Activated CD4-positive, alpha-beta memory T cell treated with anti-CD3 and anti-CD28 coated beads, Interleukin-2, amount 10 ng/mL, durations not matched to agents 7 days and 5 days (primary cell): Measurements from ENCODE around the gene LSMEM2. TPM values are rescaled to one million over a fixed set of nuclear protein-coding genes. Genes with fewer than 3 reads are reported as not detected.
"Not testable (repeated sequence)": the region's sequence is repeated elsewhere in the genome, so short reads cannot be mapped to it uniquely, and the experiment has no call there.

Experiments
- CTCF ChIA-PET: fragments of 350-600 bp; sonication (Branson Sonifier 250); formaldehyde crosslinking; loops from one replicate; lab custom pipeline; 2021; ENCODE audit warnings: antibody characterized with exemption, inconsistent platforms; lab: Charles Lee
- POLR2A ChIA-PET: fragments of 350-600 bp; sonication (Branson Sonifier 250); formaldehyde crosslinking; loops from one replicate; lab custom pipeline; 2021; ENCODE audit warnings: antibody characterized with exemption; lab: Charles Lee
- DNase-seq: peaks from one replicate; pipeline ENCODE4 v3.0.0-alpha.2; 2020
- H3K27ac Mint-ChIP-seq: one replicate; pipeline ENCODE4 v1.8.0; 2021; ENCODE audit warnings: mild to moderate bottlenecking, mixed read lengths
- H3K27me3 Mint-ChIP-seq: one replicate; pipeline ENCODE4 v1.8.0; 2021; ENCODE audit warnings: mixed read lengths
- H3K36me3 Mint-ChIP-seq: one replicate; pipeline ENCODE4 v1.8.0; 2021; ENCODE audit warnings: low read depth, mixed read lengths
- H3K4me1 Mint-ChIP-seq: one replicate; pipeline ENCODE4 v1.8.0; 2021; ENCODE audit warnings: mixed read lengths
- H3K4me3 Mint-ChIP-seq: one replicate; pipeline ENCODE4 v1.8.0; 2021; ENCODE audit warnings: mild to moderate bottlenecking, mixed read lengths
- H3K9me3 Mint-ChIP-seq: one replicate; pipeline ENCODE4 v1.8.0; 2021; ENCODE audit warnings: mixed read lengths
- total RNA-seq, 2 experiments: library from RNA; stranded (reverse); gene quantifications; one replicate each; pipeline ENCODE4 v1.2.3, GENCODE V29; 2021

The LSMEM2 gene
- total RNA-seq, 2 experiments from 2014 or later, result not detected

DNA sequence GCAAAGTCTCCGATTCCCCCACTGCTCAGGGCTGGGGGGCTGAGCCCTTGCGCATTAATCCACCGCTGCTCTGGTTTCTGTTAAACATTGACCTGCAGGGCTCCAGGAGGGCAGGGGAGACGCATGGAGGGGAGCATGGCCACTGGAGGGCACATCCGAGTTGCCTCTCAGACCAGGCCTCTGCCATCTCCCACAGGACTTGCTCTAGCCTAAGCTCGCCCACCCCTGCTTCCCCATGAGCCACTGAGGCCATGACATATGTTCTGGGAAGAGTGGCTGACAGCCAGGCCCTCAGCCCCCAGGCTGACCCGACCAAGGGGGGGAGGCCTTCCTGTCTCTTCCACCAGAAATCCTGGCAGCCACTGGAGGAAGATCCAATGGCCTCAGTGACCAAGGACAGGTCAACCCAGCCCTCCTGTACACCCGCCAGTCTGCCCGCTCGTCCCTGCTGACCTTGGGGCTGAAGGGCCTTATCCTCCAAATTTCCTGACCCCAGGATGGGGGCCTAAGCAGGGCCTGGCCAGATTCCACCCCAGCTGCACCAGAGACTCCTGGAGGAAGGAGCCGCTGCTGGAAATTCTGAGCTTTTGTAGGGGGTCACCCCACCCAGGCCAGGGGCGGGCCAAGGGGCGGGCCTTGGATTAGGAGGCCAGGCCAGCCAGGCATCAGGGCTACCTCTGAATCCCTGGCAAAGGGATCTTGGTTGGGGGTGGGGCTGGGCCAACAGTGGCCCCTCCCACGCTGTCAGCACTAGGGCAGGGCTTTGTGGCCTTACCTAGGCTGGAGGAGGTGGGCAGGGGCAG is 24.3 kb downstream of the LSMEM2 start, which contains the start of gene HYAL1:
Gene HYAL1, minus strand, starts transcription at position 562 of the 803 bp plus-strand sequence. CDS start 618 bp downstream, outside the sequence.
- no peak within 1 kb of the TSS for H3K4me3 Mint-ChIP-seq
- ChIA-PET POLR2A (interaction anchor here (0.9 to 6.3 kb wide), 3 partner anchors 11 to 68 kb away, joined by 3 to 150 read pairs (median 4); partner anchors contain the start of genes IFRD2, RASSF1 and ZMYND10), CTCF (interaction anchor here (0.8 to 1.6 kb wide), 2 partner anchors 21 to 34 kb away, joined by 3 to 7 read pairs; no protein-coding TSS in a partner anchor)
- H3K27ac Mint-ChIP-seq, result no peak within 1 kb of the TSS
- DNase-seq, result peak; percentile 16
- no peaks in the 10 kb centered on the region for H3K9me3 Mint-ChIP-seq
- no peaks in the 10 kb centered on the region for H3K36me3 Mint-ChIP-seq
- peaks cover 22% of the 10 kb centered on the region for H3K4me1 Mint-ChIP-seq
- H3K27me3 Mint-ChIP-seq, result no peaks in the 10 kb centered on the region

DNA sequence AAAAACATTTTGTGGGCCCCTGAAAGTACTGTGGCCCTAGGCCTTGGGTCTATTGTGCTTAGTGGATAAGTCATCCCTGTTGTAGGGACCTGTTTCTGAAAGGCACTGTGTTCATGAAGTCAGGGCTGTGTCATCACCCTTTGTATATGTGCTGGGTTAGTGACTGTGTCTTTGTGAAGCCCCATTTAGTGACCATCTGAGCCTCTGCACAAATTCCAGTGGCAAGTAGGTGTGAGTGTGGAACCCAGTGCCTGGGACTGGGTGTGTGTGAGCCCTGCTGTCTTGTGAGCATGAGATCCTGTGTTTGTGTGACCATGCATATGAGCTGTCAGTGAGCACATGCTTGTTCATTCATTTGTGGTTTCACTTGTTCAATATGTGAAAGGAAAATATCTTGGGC is 25.7 kb downstream of the LSMEM2 start:
- POLR2A ChIA-PET, result interaction anchor here (1.5 to 2.9 kb wide), 2 partner anchors 10 to 12 kb away, joined by 6 to 15 read pairs; no protein-coding TSS in a partner anchor
- H3K36me3 Mint-ChIP-seq, result peaks cover 2% of the 10 kb centered on the region
- no peaks in the 10 kb centered on the region for H3K27me3 Mint-ChIP-seq
- peaks cover 20% of the 10 kb centered on the region for H3K4me1 Mint-ChIP-seq
- CTCF ChIA-PET, result no interaction called here
- DNase-seq, result no peak
- H3K4me3 Mint-ChIP-seq, result no peak overlapping the region
- no peak overlapping the region for H3K27ac Mint-ChIP-seq
- peaks cover 2% of the 10 kb centered on the region for H3K9me3 Mint-ChIP-seq

DNA sequence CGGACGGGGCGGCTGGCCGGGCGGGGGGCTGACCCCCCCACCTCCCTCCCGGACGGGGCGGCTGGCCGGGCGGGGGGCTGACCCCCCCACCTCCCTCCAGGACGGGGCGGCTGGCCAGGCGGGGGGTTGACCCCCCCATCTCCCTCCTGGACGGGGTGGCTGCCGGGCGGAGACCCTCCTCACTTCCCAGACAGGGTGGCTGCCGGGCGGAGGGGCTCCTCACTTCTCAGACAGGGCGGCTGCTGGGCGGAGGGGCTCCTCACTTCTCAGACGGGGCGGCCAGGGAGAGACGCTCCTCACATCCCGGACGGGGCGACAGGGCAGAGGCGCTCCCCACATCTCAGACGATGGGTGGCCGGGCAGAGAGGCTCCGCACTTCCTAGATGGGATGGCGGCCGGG is 33.2 kb downstream of the LSMEM2 start:
- H3K27me3 Mint-ChIP-seq, H3K9me3 Mint-ChIP-seq, H3K4me3 Mint-ChIP-seq, CTCF ChIA-PET, DNase-seq, H3K27ac Mint-ChIP-seq, H3K36me3 Mint-ChIP-seq: not testable (repeated sequence)
- POLR2A ChIA-PET, result interaction anchor here (31.7 kb wide), 1 partner anchor 31 kb away, joined by 704 read pairs; the partner anchor contains the start of genes CYB561D2, NPRL2, RASSF1 and TUSC2
- H3K4me1 Mint-ChIP-seq, result peaks cover 27% of the 10 kb centered on the region

DNA sequence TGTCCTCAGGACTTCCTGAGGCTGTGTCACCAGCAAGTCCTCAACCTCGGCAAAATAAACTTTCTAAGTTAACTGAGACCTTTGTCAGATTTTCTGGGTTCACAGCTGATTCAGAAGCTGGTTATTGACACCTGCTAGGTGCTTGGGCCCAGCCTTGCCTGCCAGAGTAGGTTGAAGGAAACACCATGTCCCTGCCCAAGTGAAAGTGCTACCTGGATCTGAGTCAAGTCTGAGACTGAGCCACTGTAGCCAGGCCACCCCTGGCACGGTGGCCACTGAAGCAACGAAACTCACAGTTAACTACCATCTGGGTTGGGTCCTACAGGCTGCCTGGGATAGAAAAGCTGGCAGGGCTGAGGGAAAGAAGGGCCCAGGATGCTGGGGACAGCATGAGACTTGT is 35.5 kb downstream of the LSMEM2 start:
- no peak for DNase-seq
- POLR2A ChIA-PET, result interaction anchor here (1.2 to 31.7 kb wide), 5 partner anchors 8 to 28 kb away, joined by 3 to 704 read pairs (median 15); partner anchors contain the start of genes CYB561D2, HYAL3, IFRD2 and NAA80
- H3K36me3 Mint-ChIP-seq, result peaks cover 9% of the 10 kb centered on the region
- CTCF ChIA-PET, result interaction anchor here (1.1 to 3.4 kb wide), 4 partner anchors 10 to 88 kb away, joined by 3 to 17 read pairs (median 6); partner anchors contain the start of genes HYAL3, NAA80 and TUSC2
- H3K4me3 Mint-ChIP-seq, result no peak overlapping the region
- H3K27ac Mint-ChIP-seq, result no peak overlapping the region
- peaks cover 46% of the 10 kb centered on the region for H3K4me1 Mint-ChIP-seq
- H3K9me3 Mint-ChIP-seq, result peaks cover 5% of the 10 kb centered on the region
- H3K27me3 Mint-ChIP-seq, result no peaks in the 10 kb centered on the region

DNA sequence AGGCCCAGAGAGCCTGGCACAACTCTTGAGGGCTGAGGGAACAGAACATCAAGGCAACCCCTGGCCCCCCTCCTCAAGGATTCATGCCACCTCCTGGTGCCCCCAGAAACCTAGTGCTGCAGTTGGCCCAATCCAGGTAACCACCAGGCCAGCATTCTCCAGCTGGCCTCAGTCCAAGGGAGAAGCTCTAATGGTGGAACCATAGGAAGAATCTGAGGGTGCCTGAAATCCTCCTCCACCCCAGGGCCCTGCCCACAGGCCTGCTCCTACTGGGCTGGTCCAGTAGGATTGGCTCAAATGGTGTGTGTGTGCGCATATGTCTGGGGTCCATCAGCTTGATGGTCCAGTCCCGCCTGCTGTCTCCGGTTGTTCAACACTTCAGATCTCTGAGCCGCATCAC is 35.9 kb downstream of the LSMEM2 start:
- H3K27ac Mint-ChIP-seq, result peak overlapping the region; percentile 64
- no peak for DNase-seq
- H3K9me3 Mint-ChIP-seq, result peaks cover under 1% of the 10 kb centered on the region
- H3K36me3 Mint-ChIP-seq, result peaks cover 4% of the 10 kb centered on the region
- H3K4me1 Mint-ChIP-seq, result peaks cover 50% of the 10 kb centered on the region
- H3K27me3 Mint-ChIP-seq, result no peaks in the 10 kb centered on the region
- ChIA-PET CTCF (interaction anchor here (0.8 to 3.4 kb wide), 5 partner anchors 9 to 88 kb away, joined by 3 to 17 read pairs (median 4); partner anchors contain the start of genes HYAL3, NAA80 and TUSC2), POLR2A (interaction anchor here (1.2 to 31.7 kb wide), 5 partner anchors 9 to 28 kb away, joined by 3 to 704 read pairs (median 15); partner anchors contain the start of genes CYB561D2, HYAL3, IFRD2 and NAA80)
- no peak overlapping the region for H3K4me3 Mint-ChIP-seq

DNA sequence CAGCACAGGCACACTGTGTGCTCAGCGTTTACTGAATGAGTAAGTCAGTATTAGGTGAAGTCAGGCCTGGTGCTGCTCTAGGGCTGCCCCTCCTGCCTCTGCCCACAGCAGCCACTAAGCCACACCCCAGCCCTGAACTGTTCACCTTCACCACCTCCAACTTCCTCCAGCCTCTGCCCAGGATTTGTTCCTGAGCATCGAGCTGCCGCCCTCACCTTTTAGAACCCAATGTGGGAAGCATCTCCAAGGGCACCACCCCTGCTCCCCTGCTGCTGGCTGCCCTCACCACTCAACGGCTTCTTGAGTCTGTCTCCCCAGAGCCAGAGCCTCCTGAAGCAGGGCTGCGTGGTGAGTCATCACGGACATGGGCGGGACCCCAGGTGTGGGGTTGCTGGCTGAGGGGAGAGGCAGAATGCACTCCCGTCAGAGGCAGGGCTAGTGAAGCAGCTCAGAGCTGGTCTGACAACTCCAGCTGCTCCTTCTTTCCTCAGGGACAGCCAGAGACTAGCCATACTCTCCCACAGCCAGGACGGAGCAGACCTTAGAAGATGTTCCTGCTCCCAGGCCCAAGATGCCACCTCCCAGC is 37.9 kb downstream of the LSMEM2 start:
- Mint-ChIP-seq H3K4me1 (peaks cover 59% of the 10 kb centered on the region), H3K27me3 (no peaks in the 10 kb centered on the region), H3K9me3 (no peaks in the 10 kb centered on the region), H3K36me3 (peaks cover 4% of the 10 kb centered on the region), H3K27ac (peak overlapping the region; percentile 95), H3K4me3 (peak overlapping the region; percentile 66)
- ChIA-PET CTCF (interaction anchor here (1.2 to 3.4 kb wide), 4 partner anchors 18 to 57 kb away, joined by 3 to 17 read pairs (median 4); partner anchors contain the start of genes HYAL3, IFRD2 and NAA80), POLR2A (interaction anchor here (1.0 to 31.7 kb wide), 7 partner anchors 11 to 27 kb away, joined by 3 to 704 read pairs (median 6); partner anchors contain the start of genes CYB561D2, HYAL3, IFRD2 and NAA80)
- DNase-seq, result peak; percentile 87

DNA sequence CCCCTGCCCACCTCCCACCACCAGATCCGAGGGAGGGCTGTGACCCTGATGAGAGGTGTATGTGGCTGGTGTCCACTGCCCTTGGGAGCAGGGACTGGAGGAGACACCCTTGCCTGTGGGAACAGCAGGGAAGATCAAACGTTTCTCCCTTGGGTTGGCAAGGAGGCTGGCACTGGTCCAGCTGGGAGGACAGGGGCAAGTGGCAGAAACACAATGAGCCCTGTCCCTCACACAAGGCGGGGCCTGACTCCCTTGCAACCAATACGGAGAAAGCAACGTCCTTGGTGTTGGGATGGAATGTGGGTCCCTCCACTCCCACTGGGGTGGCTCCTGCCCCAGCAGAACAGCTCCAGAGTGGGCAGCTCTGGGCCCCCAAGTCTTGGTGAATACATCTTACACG is 38.4 kb downstream of the LSMEM2 start:
- Mint-ChIP-seq H3K4me3 (no peak overlapping the region), H3K9me3 (no peaks in the 10 kb centered on the region), H3K4me1 (peaks cover 59% of the 10 kb centered on the region), H3K27ac (peak overlapping the region; percentile 95), H3K27me3 (no peaks in the 10 kb centered on the region), H3K36me3 (peaks cover 4% of the 10 kb centered on the region)
- POLR2A ChIA-PET, result interaction anchor here (1.0 to 31.7 kb wide), 7 partner anchors 12 to 28 kb away, joined by 3 to 704 read pairs (median 6); partner anchors contain the start of genes CYB561D2, HYAL3, IFRD2 and NAA80
- CTCF ChIA-PET, result interaction anchor here (0.8 to 3.4 kb wide), 5 partner anchors 18 to 197 kb away, joined by 3 to 17 read pairs (median 3); partner anchors contain the start of genes HYAL3, IFRD2 and NAA80
- no peak for DNase-seq

DNA sequence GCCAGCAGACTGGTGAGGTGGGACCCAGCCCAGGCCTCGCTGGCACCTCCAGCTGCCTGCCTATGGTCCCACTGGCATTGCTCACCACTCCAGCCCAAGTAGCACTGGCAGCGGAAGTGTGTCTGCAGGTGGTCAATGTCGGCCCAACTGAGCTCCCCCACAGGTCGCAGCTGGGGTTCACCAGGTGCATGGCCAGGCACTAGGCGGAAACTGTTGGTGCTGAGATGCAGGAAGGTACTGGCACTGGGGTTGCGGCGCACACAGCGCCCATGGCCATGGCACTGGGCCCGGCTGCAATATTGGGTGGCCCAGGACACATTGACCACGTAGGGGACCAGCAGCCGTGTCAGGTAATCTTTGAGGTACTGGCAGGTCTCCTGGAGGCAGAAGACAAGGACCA is 39.3 kb downstream of the LSMEM2 start:
- DNase-seq, result no peak
- no peak overlapping the region for H3K4me3 Mint-ChIP-seq

DNA sequence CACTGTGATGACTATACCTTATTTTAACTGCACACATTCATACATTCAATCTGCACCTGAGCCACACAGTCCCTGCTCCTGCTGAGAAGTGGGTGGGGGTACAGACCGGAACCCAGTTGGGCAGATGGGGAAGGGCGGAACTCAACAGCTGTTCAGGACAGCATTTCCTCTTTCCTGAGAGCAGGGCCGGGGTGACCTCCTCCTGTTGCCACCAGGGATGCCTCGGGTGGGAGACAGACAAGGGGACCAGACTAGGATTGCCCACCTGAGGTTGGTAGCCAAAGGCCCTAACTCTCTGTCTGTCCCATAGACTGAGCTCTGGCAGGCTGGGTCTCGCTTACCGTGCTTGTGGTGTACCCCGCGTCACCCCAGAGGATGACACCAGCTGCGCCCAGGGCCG is 39.7 kb downstream of the LSMEM2 start:
- no peaks in the 10 kb centered on the region for H3K9me3 Mint-ChIP-seq
- DNase-seq, result no peak
- peaks cover 64% of the 10 kb centered on the region for H3K4me1 Mint-ChIP-seq
- H3K36me3 Mint-ChIP-seq, result peaks cover 4% of the 10 kb centered on the region
- H3K27ac Mint-ChIP-seq, result peak overlapping the region; percentile 14
- H3K27me3 Mint-ChIP-seq, result no peaks in the 10 kb centered on the region
- POLR2A ChIA-PET, result interaction anchor here (9.6 to 31.7 kb wide), 2 partner anchors 20 to 24 kb away, joined by 113 to 704 read pairs; partner anchors contain the start of genes CYB561D2, HYAL3, NAA80 and NPRL2
- CTCF ChIA-PET, result interaction anchor here (0.8 to 2.0 kb wide), 2 partner anchors 18 to 19 kb away, joined by 3 to 8 read pairs; partner anchors contain the start of genes HYAL3 and NAA80
- no peak overlapping the region for H3K4me3 Mint-ChIP-seq

More for the DNA sequence above, 39.3 kb downstream of the LSMEM2 start:
- Mint-ChIP-seq H3K36me3 (peaks cover 4% of the 10 kb centered on the region), H3K9me3 (no peaks in the 10 kb centered on the region), H3K27ac (peak overlapping the region; percentile 14), H3K4me1 (peaks cover 61% of the 10 kb centered on the region), H3K27me3 (no peaks in the 10 kb centered on the region)
- ChIA-PET POLR2A (interaction anchor here (1.5 to 31.7 kb wide), 3 partner anchors 19 to 26 kb away, joined by 6 to 704 read pairs (median 113); partner anchors contain the start of genes CYB561D2, HYAL3, IFRD2 and NAA80), CTCF (interaction anchor here (0.8 to 2.0 kb wide), 5 partner anchors 19 to 198 kb away, joined by 3 to 8 read pairs (median 3); partner anchors contain the start of genes HYAL3 and NAA80)

DNA sequence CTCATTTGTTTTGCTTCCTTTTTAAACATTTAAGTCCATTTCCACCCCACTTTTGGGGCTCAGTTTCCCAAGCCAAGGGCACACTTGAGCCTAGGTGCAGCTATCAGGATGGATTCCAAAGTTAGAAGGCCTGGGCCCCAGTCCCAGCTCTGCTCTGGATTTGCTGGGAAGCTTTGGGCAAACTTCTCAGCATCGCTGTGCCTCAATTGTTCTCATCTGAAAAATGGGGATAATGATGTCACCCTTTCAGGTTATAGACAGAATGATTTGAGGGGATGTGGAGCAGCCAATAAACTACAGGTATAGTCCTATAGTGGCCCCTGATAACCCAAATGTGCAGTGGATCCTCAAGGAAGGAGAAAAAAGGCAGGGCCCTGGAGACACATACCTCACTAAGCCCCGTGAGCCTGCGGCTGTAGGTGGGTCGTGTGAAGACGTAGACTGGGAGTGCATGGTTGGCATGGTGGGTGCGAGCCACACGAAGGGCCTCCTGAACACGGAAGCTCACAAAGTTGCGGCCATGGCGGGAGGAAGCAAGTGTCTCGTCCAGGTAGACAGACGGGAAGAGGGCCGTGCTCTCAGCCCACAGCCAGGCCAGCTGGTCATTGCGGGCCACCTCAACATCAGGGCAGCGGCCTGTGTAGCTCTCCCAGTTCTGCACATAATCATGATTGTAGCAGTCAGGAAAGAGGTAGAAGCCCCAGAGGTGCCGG is 40.5 kb downstream of the LSMEM2 start:
- H3K9me3 Mint-ChIP-seq, result no peaks in the 10 kb centered on the region
- peaks cover 59% of the 10 kb centered on the region for H3K4me1 Mint-ChIP-seq
- ChIA-PET POLR2A (interaction anchor here (9.6 to 31.7 kb wide), 2 partner anchors 21 to 23 kb away, joined by 113 to 704 read pairs; partner anchors contain the start of genes CYB561D2, HYAL3, NAA80 and NPRL2), CTCF (interaction anchor here (1.0 to 2.0 kb wide), 2 partner anchors 13 to 20 kb away, joined by 3 to 8 read pairs; partner anchors contain the start of genes HYAL3 and NAA80)
- no peaks in the 10 kb centered on the region for H3K27me3 Mint-ChIP-seq
- H3K36me3 Mint-ChIP-seq, result peaks cover 4% of the 10 kb centered on the region
- DNase-seq, result no peak
- H3K4me3 Mint-ChIP-seq, result peak overlapping the region; percentile 86
- H3K27ac Mint-ChIP-seq, result no peak overlapping the region
